NCI-H446 (cell line): ENCODE data around the gene UPK3A.
A peak's percentile ranks its signal among the peaks of the same experiment; 100 is the strongest.

ENCODE experiments used
- DNase-seq, 2 experiments: peaks; one replicate each; lab custom pipeline; 2025; lab: John Stamatoyannopoulos, UW

UPK3A gene

DNA sequence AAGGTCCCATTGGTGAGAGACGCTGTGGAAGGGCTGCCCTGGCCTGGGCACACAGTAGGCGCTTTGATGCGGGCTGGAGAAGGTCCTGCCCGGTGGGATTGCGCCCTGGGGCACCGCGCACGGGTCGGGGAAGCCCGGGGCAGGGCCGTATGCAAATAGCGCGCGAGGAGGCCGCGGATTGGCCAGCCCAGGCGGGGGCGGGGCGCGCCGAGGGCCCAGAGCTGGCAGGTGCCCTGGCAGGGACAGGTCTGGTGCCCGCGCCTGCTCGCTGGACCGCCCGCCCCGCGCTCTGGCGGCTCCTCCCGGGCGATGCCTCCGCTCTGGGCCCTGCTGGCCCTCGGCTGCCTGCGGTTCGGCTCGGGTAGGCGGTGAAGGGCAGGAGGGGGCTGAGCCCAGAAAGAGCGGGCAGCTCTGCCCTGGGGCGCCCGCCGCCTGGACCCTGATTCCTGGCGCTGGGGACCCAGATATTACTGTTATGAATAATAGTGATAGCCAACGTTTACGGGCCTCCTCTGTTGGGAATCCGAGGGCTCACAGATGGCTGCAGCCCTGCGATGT is at the start of gene UPK3A:
Gene UPK3A, plus strand, starts transcription at position 245 of the 558 bp plus-strand sequence. Its CDS starts 65 bp downstream, at position 310.
- DNase-seq = no peak

GRCh38 chr22:45235101-45235777 is 49.5 kb upstream of the UPK3A start:
- DNase-seq = no peak

DNA sequence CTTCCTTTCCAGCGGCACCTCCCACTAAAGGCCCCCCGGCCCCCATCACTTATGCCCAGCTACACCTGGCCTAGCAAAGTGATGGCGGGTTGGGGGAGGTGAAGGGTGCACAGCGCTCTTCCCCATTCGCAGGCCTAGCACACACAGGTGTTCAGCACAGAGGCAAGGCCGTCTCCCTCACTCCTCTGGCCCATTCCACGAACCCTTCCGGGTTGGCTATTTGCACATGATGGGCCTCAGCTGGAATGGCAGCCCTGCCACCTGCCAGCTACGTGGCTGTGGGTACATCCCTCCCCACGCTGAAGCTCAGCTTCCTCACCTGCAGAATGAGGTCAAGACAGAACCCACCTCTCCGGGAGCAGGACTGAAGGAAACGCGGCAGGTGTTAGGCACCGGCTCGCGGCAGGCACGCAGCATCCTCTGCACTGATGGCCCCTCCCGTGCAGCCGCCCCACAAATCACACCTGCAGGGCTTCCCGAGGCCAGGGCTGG is 48.9 kb upstream of the UPK3A start:
- DNase-seq = no peak

DNA sequence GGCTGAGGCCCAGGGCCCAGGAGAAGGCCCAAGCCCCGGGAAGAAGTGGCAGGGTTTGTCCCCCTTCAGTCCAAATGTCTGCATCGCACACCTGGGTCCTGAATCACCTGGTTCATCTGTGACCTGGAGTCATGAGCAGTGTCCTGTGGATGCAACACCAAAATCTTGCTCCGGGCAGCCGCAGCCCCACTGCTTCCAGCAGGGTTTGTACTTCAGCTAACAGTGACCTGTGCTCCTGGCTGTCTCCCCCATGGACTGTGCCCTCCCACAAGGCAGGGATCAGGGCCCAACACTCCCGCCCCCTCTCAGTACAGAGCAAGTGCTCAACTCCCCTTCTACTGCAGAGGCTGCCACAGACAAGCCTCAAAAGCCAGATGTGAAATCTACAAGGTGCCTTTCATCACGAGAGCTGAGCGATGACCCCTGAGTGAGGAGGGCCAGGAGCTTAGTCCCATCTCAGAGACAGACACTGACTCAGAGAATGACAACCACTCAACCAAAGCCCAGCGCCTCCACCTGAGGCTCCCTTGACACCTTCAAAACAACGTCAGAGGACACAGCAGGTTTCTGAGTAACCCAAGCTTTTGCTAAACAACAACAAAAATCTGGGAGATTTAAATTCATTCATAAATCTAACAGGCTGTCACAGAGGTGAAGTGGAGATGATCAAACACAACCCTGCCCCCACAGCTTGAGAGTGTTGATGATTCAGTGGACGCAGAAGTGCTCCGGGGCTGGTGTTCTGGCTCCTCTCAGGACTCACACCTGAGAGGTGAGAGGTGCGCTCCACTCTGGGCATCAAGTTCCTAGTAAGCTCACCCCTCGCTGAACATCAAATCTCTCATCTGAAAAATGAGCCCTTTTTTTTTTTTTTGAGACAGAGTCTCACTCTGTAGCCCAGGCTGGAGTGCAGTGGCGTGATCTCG is 47.4 kb upstream of the UPK3A start:
- no peak for DNase-seq

DNA sequence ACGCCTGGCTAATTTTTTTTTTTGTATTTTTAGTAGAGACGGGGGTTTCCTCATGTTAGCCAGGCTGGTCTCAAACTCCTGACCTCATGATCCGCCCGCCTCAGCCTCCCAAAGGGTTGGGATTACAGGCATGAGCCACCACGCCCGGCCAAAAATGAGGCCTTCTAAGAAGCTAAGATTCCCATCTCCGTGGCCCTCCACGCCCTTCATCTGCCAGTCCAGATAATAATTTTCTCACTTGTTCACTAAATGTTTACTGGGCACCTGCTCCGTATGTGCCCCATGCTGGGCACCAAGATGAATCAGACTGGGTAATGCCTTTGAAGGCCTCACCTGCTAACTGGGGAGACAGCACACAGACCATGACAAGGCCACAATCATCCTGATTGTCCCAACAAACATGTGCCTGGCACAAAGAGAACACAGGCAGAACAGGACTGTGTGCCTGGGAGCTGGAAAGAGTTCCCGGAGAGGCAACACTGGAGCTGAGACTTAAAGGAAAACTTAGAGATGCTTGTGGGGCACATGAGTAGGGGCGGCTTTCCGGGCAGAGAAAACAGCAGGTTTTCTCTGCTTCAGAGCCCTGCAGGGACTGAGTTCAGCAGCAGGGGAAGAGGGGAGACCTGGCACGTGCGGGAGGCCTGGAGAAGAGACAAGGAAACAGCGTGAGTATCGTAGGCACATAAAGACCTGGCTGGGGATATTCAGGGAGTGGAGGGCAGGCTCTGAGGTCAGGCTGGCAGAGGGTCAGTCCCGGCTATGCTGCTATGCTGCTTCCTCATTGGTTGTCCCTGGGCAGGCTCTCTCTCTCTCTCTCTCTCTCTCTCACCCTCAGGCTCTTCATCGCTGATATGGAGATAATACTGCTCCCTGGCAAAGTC is 46.4 kb upstream of the UPK3A start:
- DNase-seq = no peak

DNA sequence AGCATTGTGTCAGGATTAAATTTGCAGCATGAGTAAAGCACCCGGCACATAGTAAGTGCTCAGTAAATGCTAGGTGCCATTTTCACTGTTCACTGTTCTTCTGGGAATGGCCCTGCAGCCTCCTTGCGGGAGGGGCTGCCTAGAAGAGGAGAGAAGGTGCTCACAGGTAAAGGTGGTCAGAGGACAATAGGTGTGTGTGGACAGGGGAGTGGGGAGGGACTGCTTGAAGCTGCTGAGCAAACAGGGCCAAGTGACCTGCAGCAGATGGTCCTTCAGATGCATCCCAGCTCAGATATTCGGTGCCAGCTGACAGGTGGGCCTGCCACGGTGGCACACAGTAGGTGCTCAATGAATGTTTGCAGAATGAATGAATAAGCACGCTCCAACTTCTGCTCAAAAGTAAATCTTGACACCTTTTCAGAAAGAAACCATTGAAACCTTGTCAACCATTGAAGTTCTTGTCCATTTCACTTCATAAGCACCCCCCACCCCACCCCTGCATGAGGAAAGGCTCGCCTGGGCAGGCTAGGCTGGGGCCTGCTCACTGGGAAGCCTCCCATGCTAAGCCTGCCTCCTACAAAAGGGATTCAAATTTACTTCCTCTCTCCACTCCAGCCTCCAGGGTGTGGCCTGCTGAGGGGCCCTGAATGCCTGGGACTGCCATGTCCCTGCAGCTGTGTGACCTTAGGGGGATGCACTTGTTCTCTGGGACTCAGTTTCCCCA is 45.6 kb upstream of the UPK3A start:
- DNase-seq = no peak

DNA sequence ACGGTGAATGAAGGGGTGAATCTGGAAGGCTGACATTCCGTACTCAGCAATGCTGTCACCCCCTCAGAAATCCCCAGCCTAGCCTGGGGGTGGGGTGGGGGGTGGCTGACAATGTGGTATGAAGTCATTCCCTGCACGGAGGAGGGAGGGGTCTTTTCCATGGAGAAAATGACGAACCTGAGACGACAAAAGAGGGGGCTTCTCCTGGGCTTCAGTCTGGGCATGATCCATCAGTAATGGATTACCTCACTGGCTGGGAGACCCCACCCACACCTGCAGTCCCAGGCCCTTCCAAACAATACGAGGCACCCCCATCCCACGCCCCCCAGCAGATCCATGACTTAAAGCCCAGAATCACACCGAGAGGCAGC is 45.1 kb upstream of the UPK3A start:
- no peak for DNase-seq

- no peak for DNase-seq
Observed at GRCh38 chr22:45240104-45240809, 44.5 kb upstream of the UPK3A start.

- DNase-seq = peak in 1 of 2 experiments; percentile 64
Observed at GRCh38 chr22:45240810-45241631, 43.7 kb upstream of the UPK3A start, which contains the start of gene KIAA0930. TSS of gene KIAA0930 (minus strand) at chr22:45240894. CDS start at chr22:45240703, 191 bp downstream.

- no peak for DNase-seq
Observed at GRCh38 chr22:45242778-45243191, 42.0 kb upstream of the UPK3A start.

- DNase-seq = no peak
Observed at GRCh38 chr22:45244916-45245315, 39.8 kb upstream of the UPK3A start.

DNA sequence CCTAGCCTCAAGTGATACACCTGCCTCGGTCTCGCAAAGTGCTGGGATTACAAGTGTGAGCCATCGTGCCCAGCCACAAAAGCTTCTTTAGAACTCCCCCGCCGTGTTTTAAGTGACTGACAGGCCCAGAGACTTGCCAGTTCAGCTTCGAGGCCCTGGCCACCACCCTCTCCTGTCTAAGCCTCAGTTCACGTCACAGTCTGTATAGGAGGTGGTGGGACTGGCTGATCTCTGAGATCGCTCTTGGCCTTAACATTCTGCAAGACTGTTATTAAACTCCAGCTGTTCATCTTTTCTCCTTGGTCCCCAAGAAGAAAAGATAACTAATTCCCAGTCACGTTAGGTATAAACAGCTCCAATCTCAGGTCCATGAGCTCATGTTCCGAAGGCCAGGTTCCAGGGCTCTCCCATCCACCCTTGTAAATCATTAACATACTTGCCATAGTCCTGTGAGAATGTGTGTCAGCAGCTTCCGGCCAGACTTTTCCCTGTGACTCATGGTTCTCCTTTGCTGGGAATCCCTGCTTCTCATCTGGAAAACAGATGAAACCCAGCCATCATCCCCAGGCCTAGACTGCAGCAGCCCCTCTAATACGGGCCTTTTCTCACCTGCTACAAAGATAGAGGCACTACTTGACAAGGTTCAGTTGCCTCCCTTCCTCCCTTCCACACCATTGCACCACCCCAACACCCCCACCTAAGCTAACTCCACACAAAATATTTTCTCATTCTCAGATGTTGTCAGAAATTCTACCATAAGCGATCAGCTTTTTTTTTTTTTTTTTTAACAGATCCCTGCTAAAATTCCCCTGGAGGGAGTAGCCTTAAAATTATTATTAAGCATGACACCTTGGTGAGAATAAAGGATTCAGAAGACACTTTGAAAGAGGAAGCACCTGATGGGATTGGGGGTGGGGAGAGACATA is 38.4 kb upstream of the UPK3A start:
- no peak for DNase-seq

DNA sequence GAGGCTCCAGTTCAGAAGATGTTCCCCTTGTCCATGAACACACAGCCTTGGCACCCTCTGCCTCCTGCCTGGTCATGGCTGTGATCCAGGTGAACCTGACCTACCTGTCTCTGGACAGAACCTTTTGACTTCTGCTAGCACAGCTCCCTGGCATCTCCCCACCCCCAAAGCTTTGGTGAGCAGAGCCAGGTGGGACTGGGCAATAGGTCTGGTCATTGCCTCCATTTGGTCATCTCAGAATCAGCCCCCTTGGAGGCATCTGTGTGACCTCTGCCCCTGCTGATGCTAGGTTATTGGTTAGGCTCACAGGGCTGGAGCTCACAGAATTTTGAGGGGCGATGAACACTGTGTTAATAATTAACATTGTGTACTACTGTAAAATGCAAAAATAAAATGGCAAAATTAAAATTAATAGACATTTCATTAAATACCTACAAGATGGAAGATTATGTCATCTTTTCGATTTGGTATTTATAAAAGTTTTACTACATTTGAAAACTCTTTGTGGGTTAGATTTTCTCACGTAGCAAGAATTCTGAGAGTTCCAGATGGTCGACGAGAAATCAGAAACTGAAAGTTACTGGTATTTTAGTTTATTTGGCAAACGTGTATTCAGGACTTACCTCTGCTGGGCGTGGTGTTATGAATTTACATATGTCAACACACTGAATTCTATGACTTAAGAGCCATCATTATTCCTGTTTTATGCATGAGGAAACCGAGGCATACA is 35.8 kb upstream of the UPK3A start:
- no peak for DNase-seq

- DNase-seq = no peak
Observed at GRCh38 chr22:45251825-45252224, 32.9 kb upstream of the UPK3A start.

GRCh38 chr22:45253039-45253641 is 31.6 kb upstream of the UPK3A start:
- DNase-seq = no peak

- no peak for DNase-seq
Observed at GRCh38 chr22:45254388-45254787, 30.4 kb upstream of the UPK3A start.

DNA sequence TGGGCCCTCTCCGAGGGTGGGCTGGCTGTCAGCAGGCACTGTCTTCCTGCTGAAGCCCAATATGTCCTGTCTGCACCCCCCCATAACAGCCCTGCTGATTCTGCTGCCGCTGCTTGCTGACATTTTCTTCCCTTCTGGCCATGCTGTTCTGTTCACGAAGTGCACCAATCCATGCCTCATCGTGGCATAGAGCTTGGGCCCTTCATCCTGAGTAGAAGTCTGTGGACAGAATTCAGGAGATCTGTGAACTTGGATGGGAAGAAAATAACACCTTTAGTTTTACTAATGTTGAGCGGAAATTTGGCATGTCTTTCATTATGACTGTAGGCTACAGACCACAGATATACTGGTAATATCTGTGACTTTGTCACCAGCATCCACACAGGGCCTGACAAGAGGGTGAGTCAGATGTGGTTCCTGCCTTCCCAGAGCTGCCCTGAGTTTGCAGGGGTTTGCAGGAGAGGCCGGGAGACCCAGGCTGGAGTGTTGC is 29.9 kb upstream of the UPK3A start:
- no peak for DNase-seq
